Stimulated activated CD8-positive, alpha-beta memory T cell treated with anti-CD3 and anti-CD28 coated beads, Interleukin-2, amount 100 ng/mL, for 48 hours (primary cell): Measurements from ENCODE around the gene SYNE3.

Experiments used
- DNase-seq, 2 donors: peaks; one replicate each; pipeline ENCODE4 v3.0.0-alpha.2; 2020; ENCODE audit warnings: low read depth in 2 of 2

SYNE3 gene

DNA sequence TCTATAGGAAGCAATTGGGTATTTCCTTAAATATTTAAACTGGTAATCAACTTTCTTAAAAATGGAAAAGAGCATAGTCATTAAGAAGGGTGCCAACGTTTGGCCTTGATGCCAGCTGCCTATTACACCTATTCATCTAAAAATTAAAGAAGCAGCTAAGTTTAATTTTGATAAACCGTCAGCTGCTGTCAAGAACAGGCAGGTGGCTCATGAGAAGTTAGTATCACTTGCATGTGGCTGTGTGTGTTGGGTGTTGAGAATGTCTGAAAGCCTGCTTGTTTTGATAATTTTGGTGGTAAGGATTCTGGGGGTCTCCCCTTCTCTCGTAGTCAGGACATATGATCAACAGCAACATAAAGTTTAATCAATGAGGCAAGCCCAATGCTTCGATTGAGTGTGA is 24.9 kb upstream of the SYNE3 start:
- no peak for DNase-seq

DNA sequence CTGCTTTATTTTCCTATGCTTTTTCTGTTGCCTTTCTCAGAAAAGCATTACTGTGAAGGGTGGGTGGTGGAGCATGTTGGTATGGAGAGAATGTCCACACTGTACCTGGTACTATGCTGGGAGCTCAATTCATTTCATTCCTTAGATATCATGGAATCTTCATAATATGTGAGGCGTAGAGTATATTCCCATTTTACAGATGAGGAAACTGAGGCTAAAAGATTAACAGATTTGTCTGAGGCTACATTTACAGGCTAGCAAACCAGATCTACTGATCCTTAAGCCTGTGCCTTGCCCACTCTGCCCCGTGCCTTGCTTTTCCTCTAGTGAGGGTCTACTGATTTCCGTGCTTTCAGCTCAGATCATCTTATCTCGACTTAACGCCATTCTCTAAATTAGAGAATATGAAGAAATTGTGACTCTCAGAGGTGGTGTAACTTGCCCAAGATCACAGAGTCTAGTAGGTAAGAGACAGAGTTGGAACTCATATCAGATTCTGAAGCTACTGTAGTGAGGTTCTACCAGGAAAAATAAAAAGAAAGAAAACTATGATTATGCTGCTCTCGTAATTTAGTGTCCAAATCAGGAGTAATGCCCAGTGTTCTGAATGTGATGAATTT is 23.9 kb upstream of the SYNE3 start:
- no peak for DNase-seq

DNA sequence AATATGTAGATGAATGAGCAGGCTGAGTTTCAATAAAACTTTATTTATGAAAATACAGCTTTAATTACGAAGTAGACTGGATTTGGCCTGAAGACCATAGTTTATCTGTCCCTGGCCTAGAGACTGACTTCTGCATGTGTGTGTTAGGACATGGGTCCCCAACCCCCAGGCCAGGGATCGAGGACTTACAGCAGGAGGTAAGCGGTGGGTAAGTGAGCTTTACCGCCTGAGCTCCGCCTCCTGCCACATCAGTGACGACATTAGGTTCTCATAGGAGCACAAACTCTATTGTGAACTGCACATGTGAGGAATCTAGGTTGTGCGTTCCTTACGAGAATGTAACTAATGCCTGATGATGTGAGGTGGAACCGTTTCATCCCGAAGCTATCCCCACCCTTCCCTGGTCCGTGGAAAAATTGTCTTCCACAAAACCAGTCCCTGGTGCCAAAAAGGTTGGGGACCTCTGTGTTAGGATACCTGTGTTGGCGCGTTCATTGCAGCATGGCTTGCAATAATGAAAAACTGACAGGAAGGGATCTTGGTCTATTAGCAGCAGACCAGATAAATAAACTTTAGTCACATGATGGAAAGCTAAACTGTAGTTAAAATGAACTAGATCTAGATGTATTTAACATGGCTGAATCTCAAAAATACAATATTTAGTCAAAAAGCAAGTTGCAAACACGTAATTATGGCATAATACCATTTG is 22.5 kb upstream of the SYNE3 start:
- no peak for DNase-seq

GRCh38 chr14:95537298-95538089 is 21.0 kb upstream of the SYNE3 start:
- DNase-seq: no peak

DNA sequence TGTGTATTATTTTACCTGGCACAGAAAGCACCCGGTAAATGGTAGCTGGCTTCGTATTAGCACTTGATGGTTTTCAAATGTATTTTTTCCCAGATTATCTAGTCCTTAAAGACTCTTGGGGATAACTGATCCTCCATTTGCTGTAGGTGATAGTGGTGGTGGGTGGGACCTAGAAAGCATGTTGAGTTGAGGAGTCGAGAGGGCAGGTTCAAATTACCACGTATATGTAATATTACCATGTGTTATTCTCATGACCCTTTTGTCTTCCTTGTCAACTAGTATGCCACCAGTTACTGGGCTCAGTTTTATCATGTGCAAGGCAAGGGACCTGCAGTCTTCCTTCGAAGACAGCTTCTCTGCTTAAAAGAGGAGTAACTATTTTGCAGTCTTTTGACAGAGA is 20.2 kb upstream of the SYNE3 start:
- no peak for DNase-seq

DNA sequence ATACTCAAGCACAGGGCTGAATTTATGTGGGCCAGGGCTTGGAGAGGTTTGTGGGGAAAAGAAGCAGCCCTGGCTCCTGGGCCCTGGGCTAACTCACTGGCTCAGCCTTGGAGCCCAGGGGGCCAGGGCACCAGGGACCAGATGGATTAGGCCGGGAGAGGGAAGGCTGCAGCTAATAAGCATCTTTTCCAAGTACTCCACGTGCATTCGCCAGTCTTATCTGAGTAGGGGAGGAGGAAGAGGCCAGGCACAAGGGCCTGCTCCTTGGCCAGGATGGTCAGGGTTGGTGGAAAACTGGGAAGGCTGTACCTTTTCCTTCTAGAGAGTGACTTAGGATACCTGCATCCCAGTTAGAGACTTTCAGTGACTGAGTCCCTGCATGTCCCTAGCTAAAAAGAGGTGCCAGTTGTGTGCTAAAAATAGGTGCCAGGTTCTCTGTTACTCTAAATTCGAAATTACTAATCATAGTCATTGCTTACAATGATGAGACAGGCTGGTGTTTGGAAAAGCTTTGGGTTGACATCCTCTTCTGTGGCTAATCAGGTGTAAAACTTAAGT is 19.7 kb upstream of the SYNE3 start:
- DNase-seq: no peak

DNA sequence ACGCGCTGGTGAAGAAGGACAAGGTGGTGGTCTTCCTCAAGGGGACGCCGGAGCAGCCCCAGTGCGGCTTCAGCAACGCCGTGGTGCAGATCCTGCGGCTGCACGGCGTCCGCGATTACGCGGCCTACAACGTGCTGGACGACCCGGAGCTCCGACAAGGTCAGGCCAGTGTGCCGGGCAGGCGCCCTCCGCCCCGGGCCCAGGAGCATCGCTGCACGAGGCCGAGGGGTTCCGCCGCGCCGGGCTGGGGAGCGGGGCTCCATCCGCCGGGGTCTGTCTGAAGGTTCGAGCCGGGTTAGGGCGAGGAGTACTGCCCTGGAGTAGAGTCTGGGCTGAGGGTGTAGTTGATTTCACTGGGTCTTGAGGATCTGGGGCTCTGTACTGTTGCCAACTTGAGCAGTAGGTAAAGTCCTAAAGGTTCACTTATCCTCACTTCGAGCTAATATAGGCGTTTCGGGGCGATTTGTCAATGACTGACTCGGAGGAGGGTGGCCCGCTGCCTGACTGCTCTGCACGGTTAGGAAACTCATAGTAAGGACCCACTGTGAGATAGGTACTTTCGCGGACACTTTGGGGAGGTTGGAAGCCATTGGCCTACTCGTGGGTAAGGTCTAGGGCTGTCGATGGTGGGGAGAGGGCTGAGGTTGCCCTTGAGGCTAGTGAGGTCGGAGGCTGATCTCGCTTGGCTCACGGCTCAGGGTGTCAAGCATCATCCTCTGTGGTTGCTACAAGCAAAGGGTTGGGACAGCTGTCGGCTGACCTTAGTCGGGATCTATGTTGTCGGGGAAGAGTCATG is 19.0 kb upstream of the SYNE3 start:
- DNase-seq: no peak

- peak; percentile 93 to 94 for DNase-seq
Measured at GRCh38 chr14:95534299-95535225, 18.1 kb upstream of the SYNE3 start, which contains the start of gene GLRX5. TSS of gene GLRX5 (plus strand) at chr14:95535050. CDS start at chr14:95535090, 40 bp downstream.

GRCh38 chr14:95533822-95534221 is 17.4 kb upstream of the SYNE3 start:
- no peak for DNase-seq

- no peak for DNase-seq
Measured at GRCh38 chr14:95533391-95533821, 17.0 kb upstream of the SYNE3 start.

GRCh38 chr14:95531969-95532368 is 15.5 kb upstream of the SYNE3 start:
- no peak for DNase-seq

DNA sequence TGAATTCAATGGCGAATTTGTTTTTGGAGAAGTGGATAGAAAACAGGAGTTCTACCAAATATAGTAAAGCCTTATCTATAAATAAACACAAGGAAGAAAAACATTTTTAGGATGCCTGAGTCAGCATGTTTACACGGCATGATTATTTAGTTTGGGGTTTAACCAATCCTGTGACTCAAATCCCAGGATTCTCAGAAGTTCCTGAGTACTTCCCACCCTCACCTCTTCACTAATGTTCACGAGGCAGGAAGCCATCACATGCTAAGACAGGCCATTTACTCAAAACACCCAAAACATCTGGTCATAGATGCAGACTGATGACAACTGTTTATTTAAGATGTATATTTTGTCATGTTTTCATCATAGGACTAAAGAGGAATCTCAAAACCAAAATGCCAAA is 15.0 kb upstream of the SYNE3 start:
- DNase-seq: no peak

- DNase-seq: no peak
Measured at GRCh38 chr14:95530473-95531276, 14.2 kb upstream of the SYNE3 start.

GRCh38 chr14:95529216-95529615 is 12.8 kb upstream of the SYNE3 start:
- DNase-seq: no peak

GRCh38 chr14:95527387-95528002 is 11.0 kb upstream of the SYNE3 start:
- DNase-seq: no peak

DNA sequence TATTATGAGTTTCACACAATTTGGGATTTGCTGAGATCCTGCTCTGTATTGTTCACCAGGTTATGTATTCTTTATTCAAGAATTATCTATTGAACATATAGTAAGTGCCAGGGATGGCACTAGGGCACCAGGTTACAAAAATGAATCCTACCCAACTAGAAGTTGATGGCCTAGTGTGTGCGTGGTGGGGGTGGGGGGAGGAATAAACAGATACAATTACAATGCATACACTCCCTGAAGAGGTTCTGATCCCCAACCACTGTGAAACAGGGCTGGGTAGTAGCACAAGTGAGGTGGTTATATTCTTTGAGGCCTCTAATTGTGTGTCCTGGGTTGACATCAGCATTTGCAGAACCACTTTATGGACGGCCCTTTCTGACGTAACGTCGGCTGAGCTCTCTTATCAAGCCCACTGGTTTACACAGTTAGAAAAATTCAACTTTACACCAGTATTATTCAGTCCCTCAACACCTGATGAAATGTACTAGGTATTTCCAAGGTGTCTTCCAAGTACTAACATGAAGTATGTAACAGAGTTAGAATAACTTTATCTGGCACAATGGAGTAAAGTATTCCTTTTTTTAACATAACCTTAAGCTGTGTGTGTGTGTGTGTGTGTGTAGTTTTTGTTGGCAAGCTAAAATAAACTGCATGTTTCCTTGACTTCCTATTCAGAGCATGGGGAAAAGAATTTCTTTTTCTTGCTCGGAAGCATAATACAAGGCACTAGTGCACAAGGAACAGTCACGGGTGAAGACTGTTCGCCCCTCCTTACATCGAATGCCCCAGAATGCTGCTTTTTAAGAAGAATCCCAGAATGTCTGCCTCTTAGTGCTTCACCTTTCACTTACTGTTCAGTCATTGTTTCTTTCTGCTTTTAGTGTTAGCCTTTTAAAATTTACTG is 10.3 kb upstream of the SYNE3 start:
- DNase-seq: no peak

DNA sequence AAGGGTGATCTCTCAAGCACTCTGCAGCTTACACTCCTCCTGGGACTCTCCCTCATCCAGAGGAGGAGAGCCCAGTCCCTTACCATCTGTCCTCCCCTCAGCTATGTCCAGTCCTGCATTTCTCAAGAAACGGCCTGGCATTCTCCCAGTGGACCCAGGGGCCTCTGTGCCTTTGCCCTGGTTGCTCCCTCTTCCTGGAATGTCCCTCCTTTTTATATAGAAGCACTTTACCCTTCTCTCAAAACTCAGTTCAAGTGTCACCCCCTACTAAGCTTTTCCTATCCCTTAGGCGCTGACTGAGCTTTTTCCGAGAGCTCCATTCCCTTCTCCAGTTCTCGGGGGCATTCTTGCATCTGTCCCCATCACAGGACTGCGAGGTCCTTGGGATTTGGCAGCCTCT is 9.5 kb upstream of the SYNE3 start:
- no peak for DNase-seq
